CD4-positive, alpha-beta T cell (primary cell): ENCODE data around the gene PRKN. TPM values are rescaled to one million over a fixed set of nuclear protein-coding genes. Genes with fewer than 3 reads are reported as not detected.
"Not testable (repeated sequence)": the region's sequence is repeated elsewhere in the genome, so short reads cannot be mapped to it uniquely, and the experiment has no call there.

Experiments used
- ATAC-seq: fragments of 200-7000 bp; cut with Tn5 transposase; one replicate; pipeline ENCODE4 v1.10.0; 2022; ENCODE audit warnings: mild to moderate bottlenecking; ENCODE audit not compliant: poor library complexity
- CTCF ChIA-PET: fragments of 350-600 bp; sonication (Branson Sonifier 250); formaldehyde crosslinking; loops from one replicate; lab custom pipeline; 2021; ENCODE audit warnings: antibody characterized with exemption, inconsistent platforms; lab: Charles Lee
- POLR2A ChIA-PET: fragments of 350-600 bp; sonication (Branson Sonifier 250); formaldehyde crosslinking; loops from one replicate; lab custom pipeline; 2021; ENCODE audit warnings: antibody characterized with exemption, inconsistent platforms; lab: Charles Lee
- DNase-seq, 14 experiments: peaks; one replicate each; pipeline ENCODE4 v3.0.0-alpha.2; 2013 to 2020; ENCODE audit warnings: mixed read lengths in 2 of 14
- H3K27ac ChIP-seq, 2 donors: one replicate each; pipeline versions ENCODE4 v1.5.1 to v1.7.0; 2013; ENCODE audit warnings: low read length in 2 of 2, low read depth in 1 of 2, mild to moderate bottlenecking in 1 of 2
- H3K27me3 ChIP-seq, 2 experiments: 1 replicate in 1 of 2; 2 replicates in 1 of 2; pipeline versions ENCODE4 v1.6.1 to v1.7.0; 2013; ENCODE audit warnings: low read length in 2 of 2, control low read depth in 1 of 2, mild to moderate bottlenecking in 1 of 2, moderate library complexity in 1 of 2; ENCODE audit not compliant: insufficient read depth in 2 of 2, control insufficient read depth in 1 of 2
- H3K36me3 ChIP-seq: one replicate; pipeline ENCODE4 v1.6.1; 2013; ENCODE audit warnings: low read length, control low read depth; ENCODE audit not compliant: insufficient read depth
- H3K4me1 ChIP-seq: one replicate; pipeline ENCODE4 v1.6.1; 2013; ENCODE audit warnings: low read length, control low read depth; ENCODE audit not compliant: insufficient read depth
- H3K4me3 ChIP-seq: one replicate; pipeline ENCODE4 v1.5.1; 2013; ENCODE audit warnings: mild to moderate bottlenecking, low read length, moderate library complexity
- H3K9me3 ChIP-seq, 2 experiments: 1 replicate in 1 of 2; 2 replicates in 1 of 2; pipeline versions ENCODE4 v1.6.1 to v1.7.0; 2013; ENCODE audit warnings: low read length in 2 of 2, mild to moderate bottlenecking in 2 of 2, control low read depth in 1 of 2, moderate library complexity in 1 of 2; ENCODE audit not compliant: control insufficient read depth in 1 of 2, insufficient read depth in 1 of 2
- H3K27ac Mint-ChIP-seq: one replicate; pipeline ENCODE4 v1.8.0; 2020; ENCODE audit warnings: mixed read lengths
- H3K27me3 Mint-ChIP-seq: one replicate; pipeline ENCODE4 v1.8.0; 2021; ENCODE audit warnings: mixed read lengths
- H3K36me3 Mint-ChIP-seq: one replicate; pipeline ENCODE4 v1.8.0; 2021; ENCODE audit warnings: low read depth, mixed read lengths
- H3K4me1 Mint-ChIP-seq: one replicate; pipeline ENCODE4 v1.8.0; 2021; ENCODE audit warnings: low read depth, mixed read lengths
- H3K4me3 Mint-ChIP-seq: one replicate; pipeline ENCODE4 v1.8.0; 2020; ENCODE audit warnings: mild to moderate bottlenecking, mixed read lengths
- H3K9me3 Mint-ChIP-seq: one replicate; pipeline ENCODE4 v1.8.0; 2020; ENCODE audit warnings: mixed read lengths
- CTCF ChIP-seq: fragments of 200-600 bp; IDR thresholded peaks from one replicate; pipeline ENCODE4 v1.8.0; 2022; ENCODE audit warnings: antibody characterized with exemption, mild to moderate bottlenecking
- intact Hi-C, 2 experiments: fragments of 100-400 bp; cut with DNase I in 1 of 2; cut with micrococcal nuclease in 1 of 2; formaldehyde crosslinking; loops; one replicate each; pipeline versions ENCODE4 v1.15.1 to v1.9.0; 2023 to 2025; cut with DNase I, micrococcal nuclease
- total RNA-seq, 174 experiments: library from RNA in 2 of 174; stranded (reverse) in 2 of 174; gene quantifications; one replicate each; pipeline ENCODE4 v1.2.3 and lab custom pipeline; 2021 to 2026

PRKN gene
- total RNA-seq, 2 experiments from 2014 or later: 5.2 to 5.4 TPM

GRCh38 chr6:161853657-161854056 lies 873.9 kb downstream of the PRKN start:
- Mint-ChIP-seq H3K9me3 (no peaks in the 10 kb centered on the region), H3K36me3 (no peaks in the 10 kb centered on the region), H3K27ac (no peak overlapping the region), H3K27me3 (no peaks in the 10 kb centered on the region), H3K4me1 (no peaks in the 10 kb centered on the region), H3K4me3 (no peak overlapping the region)
- no peak overlapping the region for H3K4me3 ChIP-seq
- CTCF ChIA-PET: no interaction called here
- intact Hi-C loops: no loop called here
- no peak for ATAC-seq
- no peak for TF ChIP-seq CTCF
- POLR2A ChIA-PET: no interaction called here
- no peaks in the 10 kb centered on the region for H3K4me1 ChIP-seq
- H3K27me3 ChIP-seq: no peaks in the 10 kb centered on the region
- H3K36me3 ChIP-seq: no peaks in the 10 kb centered on the region
- DNase-seq: no peak
- H3K9me3 ChIP-seq: no peaks in the 10 kb centered on the region
- H3K27ac ChIP-seq: no peak overlapping the region

GRCh38 chr6:161851486-161851885 lies 876.1 kb downstream of the PRKN start:
- H3K4me3 Mint-ChIP-seq, H3K27me3 Mint-ChIP-seq, H3K27ac Mint-ChIP-seq, H3K4me3 ChIP-seq, POLR2A ChIA-PET, DNase-seq, H3K4me1 Mint-ChIP-seq, H3K36me3 ChIP-seq, H3K27ac ChIP-seq, H3K9me3 ChIP-seq, CTCF ChIA-PET, H3K27me3 ChIP-seq, H3K9me3 Mint-ChIP-seq, H3K4me1 ChIP-seq, H3K36me3 Mint-ChIP-seq, intact Hi-C loops, ATAC-seq: not testable (repeated sequence)

- DNase-seq (no peak), ATAC-seq (no peak)
- Mint-ChIP-seq H3K9me3 (no peaks in the 10 kb centered on the region), H3K4me1 (no peaks in the 10 kb centered on the region), H3K27ac (no peak overlapping the region), H3K36me3 (no peaks in the 10 kb centered on the region), H3K27me3 (no peaks in the 10 kb centered on the region), H3K4me3 (no peak overlapping the region)
- POLR2A ChIA-PET: no interaction called here
- no peaks in the 10 kb centered on the region for H3K9me3 ChIP-seq
- no peaks in the 10 kb centered on the region for H3K4me1 ChIP-seq
- H3K27ac ChIP-seq: no peak overlapping the region
- no peak overlapping the region for H3K4me3 ChIP-seq
- H3K36me3 ChIP-seq: no peaks in the 10 kb centered on the region
- no peaks in the 10 kb centered on the region for H3K27me3 ChIP-seq
- intact Hi-C loops: no loop called here
- CTCF ChIA-PET: no interaction called here
- no peak for TF ChIP-seq CTCF
These were observed 877.0 kb downstream of the PRKN start for GRCh38 chr6:161850562-161850961.

GRCh38 chr6:161847628-161848027 lies 879.9 kb downstream of the PRKN start:
- Mint-ChIP-seq H3K36me3 (no peaks in the 10 kb centered on the region), H3K9me3 (no peaks in the 10 kb centered on the region), H3K27ac (no peak overlapping the region), H3K4me1 (no peaks in the 10 kb centered on the region), H3K4me3 (no peak overlapping the region), H3K27me3 (no peaks in the 10 kb centered on the region)
- ChIA-PET CTCF (no interaction called here), POLR2A (no interaction called here)
- Histone ChIP-seq H3K4me3 (no peak overlapping the region), H3K4me1 (no peaks in the 10 kb centered on the region), H3K9me3 (no peaks in the 10 kb centered on the region), H3K27ac (no peak overlapping the region), H3K36me3 (no peaks in the 10 kb centered on the region), H3K27me3 (no peaks in the 10 kb centered on the region)
- TF ChIP-seq CTCF: no peak
- no peak for ATAC-seq
- intact Hi-C loops: no loop called here
- DNase-seq: no peak
